ENCODE data around the gene ST8SIA6.
A peak's percentile ranks its signal among the peaks of the same experiment; 100 is the strongest.

The ST8SIA6 gene

DNA sequence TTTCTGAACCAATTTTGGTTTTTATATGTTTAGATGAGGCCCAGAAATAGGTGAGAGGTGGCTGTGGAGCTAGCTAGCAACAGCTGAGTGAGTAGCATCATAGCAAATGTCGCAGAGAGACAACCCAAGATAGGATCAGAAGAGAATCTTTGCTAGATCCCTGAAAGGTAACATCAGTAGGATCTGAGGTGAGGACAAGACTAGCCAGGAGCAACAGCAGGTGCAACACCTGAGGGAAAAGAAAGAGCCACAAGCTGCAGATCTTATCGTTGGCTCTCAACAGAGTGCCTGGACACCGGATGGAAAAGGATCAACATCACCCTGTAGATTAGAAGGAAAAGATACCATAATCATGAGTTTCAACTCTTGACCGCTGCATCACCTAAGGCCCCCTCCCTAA is 4.4 kb downstream of the ST8SIA6 start:
- Histone ChIP-seq H3K9me2 (replicated peaks; ENCODE audit: low read depth, low read length) (no peaks in the 10 kb centered on the region), H3K9ac (ENCODE audit: low read depth, low read length, poor library complexity, severe bottlenecking) (no peak overlapping the region), H3K36me3 (ENCODE audit: insufficient read depth, low read length) (no peaks in the 10 kb centered on the region), H3K9me3 (ENCODE audit: insufficient read depth, low read depth, low read length) (no peaks in the 10 kb centered on the region), H3K79me2 (ENCODE audit: insufficient read depth, low read length) (no peaks in the 10 kb centered on the region), H4K20me1 (ENCODE audit: insufficient read depth, low read length, poor library complexity, severe bottlenecking) (no peaks in the 10 kb centered on the region), H3K4me2 (ENCODE audit: low read depth, low read length, poor library complexity, severe bottlenecking) (no peak overlapping the region), H3F3A (ENCODE audit: low read depth) (no peaks in the 10 kb centered on the region), H2AFZ (ENCODE audit: low read length) (no peak overlapping the region), H3K27me3 (ENCODE audit: insufficient read depth, low read length, poor library complexity, severe bottlenecking) (peaks cover 20% of the 10 kb centered on the region), H3K4me3 (ENCODE audit: low read length, poor library complexity, severe bottlenecking) (no peak overlapping the region), H3K4me1 (ENCODE audit: insufficient read depth, low read length, poor library complexity, severe bottlenecking) (peaks cover 3% of the 10 kb centered on the region)
- TF ChIP-seq EZH2phosphoT487 (IDR thresholded peaks at IDR 0.05; ENCODE audit: borderline replicate concordance): no peak
- TF ChIP-seq CTCF (conservative IDR thresholded peaks at IDR 0.05; ENCODE audit: low read length): no peak

DNA sequence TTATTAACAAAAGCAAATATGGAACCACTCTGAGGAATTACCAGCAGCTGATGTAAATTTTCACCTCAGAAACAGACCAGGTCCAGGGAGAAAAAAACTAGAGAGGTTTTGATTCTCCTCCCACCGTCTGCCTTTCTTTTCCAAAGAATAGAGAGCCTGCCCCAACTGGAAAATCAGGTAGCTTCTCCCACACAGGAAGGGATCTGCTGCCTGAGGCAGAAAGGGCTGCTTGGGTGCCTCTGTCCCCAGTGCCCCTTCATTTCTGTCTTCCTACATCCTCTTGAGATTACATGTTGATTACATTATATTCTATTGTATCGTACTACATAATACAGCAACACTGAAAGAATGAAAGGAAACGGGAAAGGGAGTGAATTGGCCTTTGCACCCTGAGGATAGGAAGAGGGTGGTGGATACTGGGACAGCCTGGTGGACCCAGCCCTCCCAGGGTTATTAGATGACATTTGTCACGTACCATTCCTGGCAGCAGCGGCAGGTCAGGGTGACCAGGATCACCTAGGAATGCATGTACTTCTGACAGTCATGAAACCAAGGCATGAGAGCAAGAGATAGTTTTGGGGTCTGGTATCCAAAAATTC is 8.9 kb downstream of the ST8SIA6 start:
- H2AFZ ChIP-seq (ENCODE audit: low read length): no peak overlapping the region
- H3K27me3 ChIP-seq (ENCODE audit: insufficient read depth, low read length, poor library complexity, severe bottlenecking): no peaks in the 10 kb centered on the region
- TF ChIP-seq CTCF (conservative IDR thresholded peaks at IDR 0.05; ENCODE audit: low read length): no peak
- TF ChIP-seq EZH2phosphoT487 (IDR thresholded peaks at IDR 0.05; ENCODE audit: borderline replicate concordance): no peak
- H3K4me3 ChIP-seq (ENCODE audit: low read length, poor library complexity, severe bottlenecking): no peak overlapping the region
- H3K9me2 ChIP-seq (replicated peaks; ENCODE audit: low read depth, low read length): no peaks in the 10 kb centered on the region
- H3K79me2 ChIP-seq (ENCODE audit: insufficient read depth, low read length): no peaks in the 10 kb centered on the region
- no peak overlapping the region for H3K4me2 ChIP-seq (ENCODE audit: low read depth, low read length, poor library complexity, severe bottlenecking)
- H3K36me3 ChIP-seq (ENCODE audit: insufficient read depth, low read length): no peaks in the 10 kb centered on the region
- no peaks in the 10 kb centered on the region for H3K9me3 ChIP-seq (ENCODE audit: insufficient read depth, low read depth, low read length)
- H3K9ac ChIP-seq (ENCODE audit: low read depth, low read length, poor library complexity, severe bottlenecking): no peak overlapping the region
- H3F3A ChIP-seq (ENCODE audit: low read depth): no peaks in the 10 kb centered on the region
- H4K20me1 ChIP-seq (ENCODE audit: insufficient read depth, low read length, poor library complexity, severe bottlenecking): no peaks in the 10 kb centered on the region
- peaks cover 7% of the 10 kb centered on the region for H3K4me1 ChIP-seq (ENCODE audit: insufficient read depth, low read length, poor library complexity, severe bottlenecking)

DNA sequence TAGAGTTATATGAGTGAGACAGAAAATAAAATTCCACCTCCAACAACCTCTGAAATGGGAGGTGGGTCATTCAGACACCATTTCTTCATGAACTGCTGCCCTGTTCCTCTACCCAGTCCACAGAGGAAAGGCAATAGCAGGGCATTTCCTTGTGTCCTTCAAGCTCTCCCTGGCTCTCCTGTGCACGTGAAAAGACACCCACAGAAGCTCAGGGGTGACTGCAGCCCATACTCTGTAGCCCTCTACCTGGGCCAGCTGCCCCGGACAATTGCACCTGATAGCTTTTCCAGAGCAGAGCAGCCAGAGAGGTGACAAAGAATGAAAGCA is 10.0 kb downstream of the ST8SIA6 start:
- Histone ChIP-seq H3K36me3 (ENCODE audit: insufficient read depth, low read length) (no peaks in the 10 kb centered on the region), H3K27me3 (ENCODE audit: insufficient read depth, low read length, poor library complexity, severe bottlenecking) (no peaks in the 10 kb centered on the region), H2AFZ (ENCODE audit: low read length) (peak overlapping the region; percentile 62; the same call in 1 of the 2 replicates), H3K9me3 (ENCODE audit: insufficient read depth, low read depth, low read length) (no peaks in the 10 kb centered on the region), H3K79me2 (ENCODE audit: insufficient read depth, low read length) (no peaks in the 10 kb centered on the region), H3K9ac (ENCODE audit: low read depth, low read length, poor library complexity, severe bottlenecking) (no peak overlapping the region), H3F3A (ENCODE audit: low read depth) (no peaks in the 10 kb centered on the region), H3K4me2 (ENCODE audit: low read depth, low read length, poor library complexity, severe bottlenecking) (peak overlapping the region; percentile 37), H3K4me1 (ENCODE audit: insufficient read depth, low read length, poor library complexity, severe bottlenecking) (peaks cover 7% of the 10 kb centered on the region), H3K9me2 (replicated peaks; ENCODE audit: low read depth, low read length) (no peaks in the 10 kb centered on the region), H4K20me1 (ENCODE audit: insufficient read depth, low read length, poor library complexity, severe bottlenecking) (no peaks in the 10 kb centered on the region), H3K4me3 (ENCODE audit: low read length, poor library complexity, severe bottlenecking) (no peak overlapping the region)
- no peak for TF ChIP-seq EZH2phosphoT487 (IDR thresholded peaks at IDR 0.05; ENCODE audit: borderline replicate concordance)

All from Loucy (cell line).